T-helper 2 cell treated with Interferon-gamma antibody and Interleukin-4, amounts not matched to agents 5 μg/mL and 100 μg/mL, for 36 hours (primary cell): Measurements from ENCODE around the gene VMAC.
A peak's percentile ranks its signal among the peaks of the same experiment; 100 is the strongest.

Experiments used
- DNase-seq: peaks from one replicate; pipeline ENCODE4 v3.0.0; 2021; ENCODE audit warnings: low spot score
- H3K27ac Mint-ChIP-seq: one replicate; pipeline ENCODE4 v1.8.0; 2021; ENCODE audit warnings: mild to moderate bottlenecking, mixed read lengths
- H3K27me3 Mint-ChIP-seq: one replicate; pipeline ENCODE4 v1.8.0; 2021; ENCODE audit warnings: low read depth, mixed read lengths
- H3K36me3 Mint-ChIP-seq: one replicate; pipeline ENCODE4 v1.8.0; 2021; ENCODE audit warnings: low read depth, mixed read lengths
- H3K4me1 Mint-ChIP-seq: one replicate; pipeline ENCODE4 v1.8.0; 2021; ENCODE audit warnings: low read depth, mixed read lengths
- H3K4me3 Mint-ChIP-seq: one replicate; pipeline ENCODE4 v1.8.0; 2022; ENCODE audit warnings: mild to moderate bottlenecking, moderate library complexity, mixed read lengths
- H3K9me3 Mint-ChIP-seq: one replicate; pipeline ENCODE4 v1.8.0; 2021; ENCODE audit warnings: mixed read lengths

Gene VMAC

DNA sequence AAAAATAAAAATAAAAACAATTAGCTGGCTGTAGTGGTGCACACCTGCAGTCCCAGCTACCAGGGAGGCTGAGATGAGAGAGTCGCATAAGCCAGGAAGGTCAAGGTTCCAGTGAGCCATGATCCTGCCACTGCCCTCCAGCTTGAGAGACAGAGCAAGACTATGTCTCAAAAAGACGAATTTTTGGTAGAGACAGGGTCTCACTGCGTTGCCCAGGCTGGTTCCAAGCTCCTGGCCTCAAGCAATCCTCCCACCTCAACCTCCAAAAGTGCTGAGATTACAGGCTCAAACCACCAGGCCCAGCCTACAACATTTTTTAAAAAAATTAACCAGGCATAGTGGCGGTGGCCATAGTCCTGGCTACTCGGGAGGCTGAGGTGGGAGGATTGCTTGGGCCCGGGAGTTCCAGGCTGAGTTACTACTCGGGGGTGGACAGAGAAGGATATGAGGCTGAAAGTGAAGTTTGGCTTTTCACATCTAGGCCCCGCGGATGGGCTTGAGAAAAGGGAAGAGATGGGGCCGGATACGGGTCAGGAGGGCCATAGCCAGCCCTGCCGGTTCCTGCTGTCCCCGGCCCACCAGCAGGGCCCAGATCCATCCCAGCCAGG lies 11.3 kb upstream of the VMAC start:
- no peak overlapping the region for H3K4me3 Mint-ChIP-seq
- peaks cover 5% of the 10 kb centered on the region for H3K27me3 Mint-ChIP-seq
- no peaks in the 10 kb centered on the region for H3K9me3 Mint-ChIP-seq
- H3K36me3 Mint-ChIP-seq: peaks cover 3% of the 10 kb centered on the region
- H3K4me1 Mint-ChIP-seq: no peaks in the 10 kb centered on the region
- H3K27ac Mint-ChIP-seq: no peak overlapping the region
- DNase-seq: no peak

DNA sequence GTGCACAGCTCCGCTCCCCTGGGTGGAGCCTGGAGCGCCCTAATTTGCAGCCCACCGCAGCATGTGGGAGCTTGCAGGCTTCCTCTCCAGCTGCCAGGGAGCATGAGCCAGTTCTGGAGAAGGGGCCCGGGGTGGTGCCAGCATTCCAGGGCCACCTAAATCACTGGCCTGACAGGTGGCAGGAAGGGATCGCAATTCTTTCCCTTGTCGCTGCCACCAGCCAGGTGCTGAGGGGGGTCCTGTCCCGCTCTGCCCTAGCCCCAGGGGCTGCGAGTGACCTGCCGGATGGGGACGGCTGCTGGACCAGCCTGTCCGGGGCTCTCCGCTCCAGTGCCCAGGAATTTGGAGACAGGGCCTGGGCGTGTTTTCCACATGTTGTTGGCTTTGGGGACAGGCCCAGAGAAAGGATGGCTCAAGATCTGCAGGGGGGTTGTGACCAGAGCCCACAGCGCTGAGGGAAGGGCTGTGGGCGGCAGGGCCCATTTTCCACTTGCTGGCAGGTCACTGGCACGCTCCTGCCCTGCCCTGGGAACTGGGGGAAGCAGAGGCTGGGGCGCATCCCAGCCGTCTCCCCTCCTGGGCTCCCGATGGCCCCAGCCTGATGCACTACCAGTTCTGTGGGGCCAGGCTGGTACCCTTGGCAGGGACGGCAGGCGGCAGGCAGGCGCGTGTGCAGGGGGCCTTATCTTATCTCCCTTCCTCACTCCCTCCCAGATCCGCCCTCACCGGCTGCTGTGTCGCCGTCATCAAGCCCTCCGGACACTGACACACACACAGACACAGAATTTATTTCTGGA lies 10.6 kb upstream of the VMAC start:
- no peak overlapping the region for H3K27ac Mint-ChIP-seq
- DNase-seq: no peak
- H3K9me3 Mint-ChIP-seq: no peaks in the 10 kb centered on the region
- no peak overlapping the region for H3K4me3 Mint-ChIP-seq
- H3K27me3 Mint-ChIP-seq: peaks cover 5% of the 10 kb centered on the region
- H3K4me1 Mint-ChIP-seq: no peaks in the 10 kb centered on the region
- H3K36me3 Mint-ChIP-seq: peaks cover 3% of the 10 kb centered on the region

- H3K4me3 Mint-ChIP-seq: no peak overlapping the region
- H3K4me1 Mint-ChIP-seq: no peaks in the 10 kb centered on the region
- H3K27ac Mint-ChIP-seq: no peak overlapping the region
- H3K9me3 Mint-ChIP-seq: no peaks in the 10 kb centered on the region
- H3K27me3 Mint-ChIP-seq: peaks cover under 1% of the 10 kb centered on the region
- DNase-seq: no peak
- H3K36me3 Mint-ChIP-seq: peaks cover 3% of the 10 kb centered on the region
Observed at GRCh38 chr19:5894704-5895349, 9.8 kb upstream of the VMAC start.

- Mint-ChIP-seq H3K27ac (no peak overlapping the region), H3K36me3 (peaks cover 7% of the 10 kb centered on the region), H3K4me3 (no peak overlapping the region), H3K27me3 (no peaks in the 10 kb centered on the region), H3K9me3 (no peaks in the 10 kb centered on the region), H3K4me1 (no peaks in the 10 kb centered on the region)
- no peak for DNase-seq
Observed at GRCh38 chr19:5895409-5895808, 9.3 kb upstream of the VMAC start.

GRCh38 chr19:5895890-5896289 lies 8.8 kb upstream of the VMAC start:
- Mint-ChIP-seq H3K9me3 (no peaks in the 10 kb centered on the region), H3K27me3 (no peaks in the 10 kb centered on the region), H3K4me1 (peaks cover under 1% of the 10 kb centered on the region), H3K4me3 (no peak overlapping the region), H3K27ac (no peak overlapping the region), H3K36me3 (peaks cover 7% of the 10 kb centered on the region)
- DNase-seq: no peak

DNA sequence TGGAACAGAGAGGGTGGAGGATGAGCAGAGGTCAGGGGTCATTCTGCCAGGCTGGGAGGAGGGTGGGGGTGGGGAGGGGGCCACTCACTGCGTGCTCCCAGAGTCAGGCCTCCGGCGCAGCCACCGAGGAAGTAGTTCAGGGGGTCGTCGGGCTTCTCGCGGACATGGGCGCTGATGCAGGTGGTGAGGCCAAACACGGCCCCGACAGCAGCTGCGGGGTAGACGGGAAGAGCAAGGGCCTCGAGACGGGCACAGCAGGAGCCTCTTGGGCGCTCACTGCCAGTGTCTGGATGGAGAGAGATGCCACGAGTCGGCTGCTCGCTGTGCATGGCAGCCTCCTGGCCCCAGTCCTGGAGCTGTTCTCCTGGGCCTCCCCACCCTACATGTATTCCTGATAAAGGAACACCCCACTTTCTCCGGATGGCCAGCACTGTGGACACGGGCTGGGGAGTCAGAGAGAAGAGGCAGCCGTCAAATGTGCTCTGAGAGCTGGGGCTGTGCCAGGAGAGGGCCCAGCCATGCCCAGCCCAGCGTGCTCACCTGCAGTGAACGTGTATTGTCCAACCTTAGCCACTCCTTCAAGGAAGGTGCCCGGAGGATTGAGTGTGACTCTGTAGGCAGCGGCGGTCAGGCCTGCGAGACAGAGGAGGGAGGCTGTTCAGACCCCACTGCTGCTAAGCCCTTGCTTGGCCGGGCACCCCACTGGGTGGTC lies 8.2 kb upstream of the VMAC start:
- Mint-ChIP-seq H3K9me3 (no peaks in the 10 kb centered on the region), H3K27ac (no peak overlapping the region), H3K4me1 (peaks cover 6% of the 10 kb centered on the region), H3K4me3 (no peak overlapping the region), H3K36me3 (peaks cover 11% of the 10 kb centered on the region), H3K27me3 (no peaks in the 10 kb centered on the region)
- DNase-seq: no peak

- Mint-ChIP-seq H3K9me3 (no peaks in the 10 kb centered on the region), H3K4me1 (peaks cover 6% of the 10 kb centered on the region), H3K4me3 (no peak overlapping the region), H3K27me3 (no peaks in the 10 kb centered on the region), H3K36me3 (peaks cover 11% of the 10 kb centered on the region), H3K27ac (no peak overlapping the region)
- DNase-seq: no peak
Observed at GRCh38 chr19:5897189-5897969, 7.3 kb upstream of the VMAC start.

- Mint-ChIP-seq H3K4me3 (peak overlapping the region; percentile 4), H3K9me3 (no peaks in the 10 kb centered on the region), H3K36me3 (peaks cover 15% of the 10 kb centered on the region), H3K4me1 (peaks cover 12% of the 10 kb centered on the region), H3K27me3 (no peaks in the 10 kb centered on the region), H3K27ac (no peak overlapping the region)
- DNase-seq: no peak
Observed at GRCh38 chr19:5899728-5900526, 4.7 kb upstream of the VMAC start.

DNA sequence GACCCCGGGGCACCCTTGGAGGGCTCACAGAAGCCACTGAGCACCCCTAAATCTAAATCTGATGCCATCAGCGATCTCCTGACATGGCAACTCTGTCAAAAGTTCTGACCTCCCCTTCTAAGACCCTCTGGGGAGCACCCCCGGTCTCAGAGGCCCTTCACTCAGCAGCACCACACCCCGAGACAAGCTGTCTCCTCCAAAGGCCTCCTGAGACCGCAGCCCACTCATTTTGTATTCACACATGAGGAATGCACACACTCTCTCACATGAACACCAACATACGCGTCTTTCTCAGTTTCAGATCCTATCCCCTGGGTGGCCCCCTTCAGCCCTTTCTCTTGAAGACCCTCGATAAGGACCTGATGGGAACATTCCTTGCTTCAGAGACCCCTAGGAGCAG lies 3.7 kb upstream of the VMAC start:
- no peaks in the 10 kb centered on the region for H3K27me3 Mint-ChIP-seq
- H3K9me3 Mint-ChIP-seq: no peaks in the 10 kb centered on the region
- H3K4me1 Mint-ChIP-seq: peaks cover 12% of the 10 kb centered on the region
- H3K36me3 Mint-ChIP-seq: peaks cover 12% of the 10 kb centered on the region
- DNase-seq: no peak
- H3K4me3 Mint-ChIP-seq: peak overlapping the region; percentile 2
- no peak overlapping the region for H3K27ac Mint-ChIP-seq

DNA sequence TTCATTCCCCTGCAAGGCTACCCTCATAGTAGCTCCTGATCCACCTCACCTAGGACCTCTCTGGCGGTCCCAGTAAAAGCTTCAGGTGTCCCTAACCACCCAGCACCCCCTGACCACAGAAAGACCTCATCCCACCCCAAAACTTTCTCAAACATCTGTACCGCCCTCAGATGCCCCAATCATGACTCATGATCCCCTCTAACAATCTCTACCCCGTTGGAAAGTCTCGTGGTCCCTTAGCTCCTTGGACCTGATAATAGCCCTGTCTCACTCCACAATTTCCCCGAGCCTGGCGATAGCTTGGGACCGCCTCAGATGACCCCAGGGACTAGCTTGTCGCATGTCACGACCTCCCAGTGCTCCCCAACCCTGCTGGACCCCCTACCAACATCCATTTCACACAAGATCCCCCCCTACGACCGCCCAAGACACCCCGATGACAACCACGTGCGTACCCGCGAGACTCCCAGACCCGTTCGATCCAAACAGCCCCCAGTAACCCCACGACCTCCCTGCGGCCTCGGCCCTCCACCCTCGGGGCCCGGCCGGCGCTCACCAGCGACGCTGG lies 1.5 kb upstream of the VMAC start:
- peak overlapping the region; percentile 93 for H3K4me3 Mint-ChIP-seq
- peak; percentile 9 for DNase-seq
- no peaks in the 10 kb centered on the region for H3K9me3 Mint-ChIP-seq
- H3K27me3 Mint-ChIP-seq: no peaks in the 10 kb centered on the region
- peaks cover 14% of the 10 kb centered on the region for H3K36me3 Mint-ChIP-seq
- peaks cover 16% of the 10 kb centered on the region for H3K4me1 Mint-ChIP-seq
- H3K27ac Mint-ChIP-seq: peak overlapping the region; percentile 100

- Mint-ChIP-seq H3K36me3 (peaks cover 14% of the 10 kb centered on the region), H3K9me3 (no peaks in the 10 kb centered on the region), H3K4me3 (peak within 1 kb of the TSS; percentile 93), H3K27me3 (no peaks in the 10 kb centered on the region), H3K27ac (peak within 1 kb of the TSS; percentile 100), H3K4me1 (peaks cover 16% of the 10 kb centered on the region)
- DNase-seq: peak; percentile 97
Observed at GRCh38 chr19:5903624-5904351, 884 bp upstream of the VMAC start, which contains the start of gene NDUFA11. TSS of gene NDUFA11 (minus strand) at chr19:5903790. CDS start at chr19:5903708, 82 bp downstream.
